ENCODE data around the gene OR2T29.

DNA sequence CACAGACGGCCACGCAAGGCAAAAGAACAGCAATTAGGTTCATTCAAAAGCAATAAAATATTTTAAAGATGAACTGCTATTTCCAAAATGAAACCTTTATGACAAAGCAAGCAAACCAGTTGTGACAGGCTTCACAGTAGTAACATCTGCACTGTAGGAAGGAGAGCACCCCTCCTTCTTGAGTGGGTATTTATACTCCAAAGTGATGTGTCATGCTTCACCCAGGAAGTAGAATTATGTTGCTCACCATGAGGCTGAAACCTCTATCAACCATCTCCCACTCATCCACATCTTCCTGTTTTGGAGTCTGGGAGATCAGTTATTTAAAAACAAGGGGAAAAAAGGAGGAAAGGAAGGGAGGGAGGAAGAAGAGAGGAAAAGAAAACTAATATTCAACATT lies 34.0 kb upstream of the OR2T29 start:
- TF ChIP-seq, protein P1, sequence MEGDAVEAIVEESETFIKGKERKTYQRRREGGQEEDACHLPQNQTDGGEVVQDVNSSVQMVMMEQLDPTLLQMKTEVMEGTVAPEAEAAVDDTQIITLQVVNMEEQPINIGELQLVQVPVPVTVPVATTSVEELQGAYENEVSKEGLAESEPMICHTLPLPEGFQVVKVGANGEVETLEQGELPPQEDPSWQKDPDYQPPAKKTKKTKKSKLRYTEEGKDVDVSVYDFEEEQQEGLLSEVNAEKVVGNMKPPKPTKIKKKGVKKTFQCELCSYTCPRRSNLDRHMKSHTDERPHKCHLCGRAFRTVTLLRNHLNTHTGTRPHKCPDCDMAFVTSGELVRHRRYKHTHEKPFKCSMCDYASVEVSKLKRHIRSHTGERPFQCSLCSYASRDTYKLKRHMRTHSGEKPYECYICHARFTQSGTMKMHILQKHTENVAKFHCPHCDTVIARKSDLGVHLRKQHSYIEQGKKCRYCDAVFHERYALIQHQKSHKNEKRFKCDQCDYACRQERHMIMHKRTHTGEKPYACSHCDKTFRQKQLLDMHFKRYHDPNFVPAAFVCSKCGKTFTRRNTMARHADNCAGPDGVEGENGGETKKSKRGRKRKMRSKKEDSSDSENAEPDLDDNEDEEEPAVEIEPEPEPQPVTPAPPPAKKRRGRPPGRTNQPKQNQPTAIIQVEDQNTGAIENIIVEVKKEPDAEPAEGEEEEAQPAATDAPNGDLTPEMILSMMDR (IDR thresholded peaks at IDR 0.05), result no peak
- no peak for TF ChIP-seq POLR2A (IDR thresholded peaks at IDR 0.05)

Data from adrenal gland (tissue), 5 donors.